GM18951 (cell line): ENCODE measurements around the gene KLHL18.

Source experiments
- POLR2A ChIP-seq: IDR thresholded peaks from 4 replicates; pipeline ENCODE4 v1.6.1; 2011; ENCODE audit warnings: mild to moderate bottlenecking; ENCODE audit not compliant: insufficient read length, insufficient read depth; ENCODE audit errors: extremely low read depth
- in situ Hi-C: fragments of 300-500 bp; cut with MboI; formaldehyde crosslinking; loops from one replicate; pipeline ENCODE4 v1.12.0; 2022; ENCODE audit warnings: low sequenced_read_pairs, mixed read lengths, inconsistent platforms; ENCODE audit not compliant: unreplicated experiment

KLHL18 gene

GRCh38 chr3:47384425-47384824 is 101.7 kb downstream of the KLHL18 start:
- in situ Hi-C loops = no loop called here
- no peak for TF ChIP-seq POLR2A

- no peak for TF ChIP-seq POLR2A
- in situ Hi-C loops = no loop called here
These were observed 102.3 kb downstream of the KLHL18 start for GRCh38 chr3:47385007-47385406.

- in situ Hi-C loops = no loop called here
- no peak for TF ChIP-seq POLR2A
These were observed 103.1 kb downstream of the KLHL18 start for GRCh38 chr3:47385796-47386195.

DNA sequence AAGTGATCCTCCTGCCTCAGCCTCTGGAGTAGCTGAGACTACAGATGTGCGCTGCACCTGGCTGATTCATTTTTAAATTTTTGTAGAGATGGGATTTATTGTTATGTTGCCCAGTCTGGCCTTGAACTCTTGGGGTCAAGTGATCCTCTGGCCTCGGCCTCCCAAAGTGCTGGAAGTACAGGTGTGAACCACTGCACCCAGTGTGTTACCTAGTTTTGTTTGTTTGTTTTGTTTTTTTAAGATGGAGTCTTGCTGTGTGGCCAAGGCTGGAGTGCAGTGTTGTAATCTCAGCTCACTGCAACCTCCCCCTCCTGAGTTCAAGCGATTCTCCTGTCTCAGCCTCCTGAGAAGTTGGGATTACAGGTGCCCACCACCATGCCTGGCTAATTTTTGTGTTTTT is 110.2 kb downstream of the KLHL18 start:
- no peak for TF ChIP-seq POLR2A
- in situ Hi-C loops = no loop called here

DNA sequence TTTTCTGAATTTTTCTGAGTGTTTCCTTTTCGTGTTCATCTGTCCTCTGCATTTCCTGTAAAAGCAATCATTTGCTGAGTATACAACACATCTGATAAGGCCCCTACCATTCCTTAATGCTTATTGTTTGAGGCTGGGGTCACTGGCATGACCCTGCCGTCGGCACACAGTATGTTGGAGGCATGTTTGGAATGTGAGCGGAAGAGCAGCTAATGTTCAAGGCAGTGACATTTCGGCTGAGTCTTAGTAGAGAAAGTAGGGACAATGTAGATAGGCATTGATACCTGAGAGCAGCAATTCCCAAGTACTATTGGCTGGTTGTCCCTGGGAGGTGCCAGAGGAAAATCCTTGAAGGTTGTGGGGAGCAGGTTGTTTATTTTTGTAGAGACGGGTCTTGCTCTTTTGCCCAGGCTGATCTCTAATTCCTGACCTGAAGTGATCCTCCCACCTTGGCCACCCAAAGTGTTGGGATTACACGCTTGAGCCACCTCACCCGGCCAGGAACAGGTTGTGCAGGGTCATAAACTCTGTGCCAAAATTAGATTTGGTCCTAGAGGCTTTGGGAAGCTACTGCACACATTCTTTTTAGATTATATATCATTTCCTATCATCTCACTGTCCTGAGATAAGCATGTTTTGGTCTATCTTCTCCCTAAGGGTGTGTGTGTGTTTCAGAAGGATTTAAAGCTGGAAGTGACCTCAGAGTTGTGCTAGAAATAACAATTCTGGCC is 111.6 kb downstream of the KLHL18 start:
- in situ Hi-C loops = no loop called here
- no peak for TF ChIP-seq POLR2A

DNA sequence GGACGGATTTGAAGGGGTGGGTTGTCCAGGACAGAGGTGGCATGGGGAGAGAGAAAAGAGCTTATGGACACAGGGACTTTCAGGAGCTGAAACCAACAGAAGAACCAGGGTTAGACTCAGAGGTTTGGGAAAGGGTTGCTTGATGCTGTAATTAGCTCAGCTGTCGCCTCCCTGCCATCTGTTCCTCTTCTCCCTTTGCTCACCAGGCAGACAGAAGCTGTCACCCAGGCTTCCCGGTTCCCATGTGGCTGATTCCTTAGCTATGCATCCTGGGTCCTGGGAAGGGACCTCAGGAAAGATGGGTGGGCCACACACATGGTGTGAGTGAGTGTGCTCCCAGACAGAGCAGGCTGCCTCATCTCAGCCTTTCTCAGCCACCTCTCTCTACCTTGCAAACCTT is 112.1 kb downstream of the KLHL18 start:
- in situ Hi-C loops = no loop called here

More for the DNA sequence above, 112.1 kb downstream of the KLHL18 start:
- TF ChIP-seq POLR2A = no peak
